Neural cell (in vitro differentiated cells): ENCODE data around the gene ZNF438. TPM values are rescaled to one million over a fixed set of nuclear protein-coding genes. Genes with fewer than 3 reads are reported as not detected.

Experiments used
- H2AFZ ChIP-seq: fragments of 200-600, 300-800 bp; sonication (generic), shearing (Covaris generic); 2 replicates; pipeline ENCODE4 v1.6.0; 2014; ENCODE audit warnings: low read depth, mild to moderate bottlenecking, antibody characterized with exemption, low read length, moderate library complexity
- H3F3A ChIP-seq: fragments of 200-600 bp; shearing (Covaris generic); 2 replicates; pipeline ENCODE4 v1.6.1; 2016; ENCODE audit warnings: mild to moderate bottlenecking, moderate library complexity, mixed read lengths, antibody characterized with exemption, low read length; ENCODE audit not compliant: insufficient read depth, poor library complexity, severe bottlenecking
- H3K27ac ChIP-seq: fragments of 200-600, 300-800 bp; sonication (generic), shearing (Covaris generic); 2 replicates; pipeline ENCODE4 v1.5.1; 2014; ENCODE audit warnings: mild to moderate bottlenecking, low read length, moderate library complexity
- H3K27me3 ChIP-seq: fragments of 300-800, 200-600 bp; sonication (generic), shearing (Covaris generic); 2 replicates; pipeline ENCODE4 v1.6.0; 2014; ENCODE audit warnings: mild to moderate bottlenecking, low read depth, low read length, moderate library complexity; ENCODE audit not compliant: insufficient read depth
- H3K36me3 ChIP-seq: fragments of 300-800, 200-600 bp; sonication (generic), shearing (Covaris generic); 2 replicates; pipeline ENCODE4 v1.5.1; 2014; ENCODE audit warnings: mild to moderate bottlenecking, antibody characterized with exemption, low read length, moderate library complexity; ENCODE audit not compliant: insufficient read depth
- H3K4me2 ChIP-seq: fragments of 300-800, 200-600 bp; sonication (generic), shearing (Covaris generic); 2 replicates; pipeline ENCODE4 v1.6.0; 2014; ENCODE audit warnings: mild to moderate bottlenecking, low read length
- H3K4me3 ChIP-seq: fragments of 300-800, 200-600 bp; sonication (generic), shearing (Covaris generic); 2 replicates; pipeline ENCODE4 v1.5.1; 2014; ENCODE audit warnings: mild to moderate bottlenecking, low read length, moderate library complexity
- H3K79me2 ChIP-seq: fragments of 200-600 bp; shearing (Covaris generic); replicated peaks from 2 replicates; pipeline ENCODE4 v1.6.0; 2014; ENCODE audit warnings: mild to moderate bottlenecking, low read length, moderate library complexity; ENCODE audit not compliant: insufficient read depth
- H3K9ac ChIP-seq: fragments of 300-800, 200-600 bp; sonication (generic), shearing (Covaris generic); 2 replicates; pipeline ENCODE4 v1.6.1; 2016; ENCODE audit warnings: mild to moderate bottlenecking, low read length, mixed read lengths
- H3K9me2 ChIP-seq: fragments of 200-600 bp; shearing (Covaris generic); 2 replicates; pipeline ENCODE4 v1.6.1; 2016; ENCODE audit warnings: mild to moderate bottlenecking, low read length, mixed read lengths; ENCODE audit not compliant: insufficient read depth
- H3K9me3 ChIP-seq: fragments of 200-600, 300-800 bp; sonication (generic), shearing (Covaris generic); 2 replicates; pipeline ENCODE4 v1.6.1; 2016; ENCODE audit warnings: mild to moderate bottlenecking, mixed run types, low read length, moderate library complexity, mixed read lengths
- H4K20me1 ChIP-seq: fragments of 200-600 bp; shearing (Covaris generic); 2 replicates; pipeline ENCODE4 v1.6.1; 2016; ENCODE audit warnings: mild to moderate bottlenecking, mixed run types; ENCODE audit not compliant: insufficient read depth
- EP300 ChIP-seq: fragments of 450-650 bp; conservative IDR thresholded peaks from 2 replicates; pipeline ENCODE4 v1.6.1; 2014; ENCODE audit warnings: antibody characterized with exemption, mild to moderate bottlenecking, moderate library complexity; ENCODE audit not compliant: poor library complexity, severe bottlenecking
- EZH2 ChIP-seq: fragments of 200-600, 300-800 bp; shearing (Covaris generic), sonication (generic); IDR thresholded peaks from 2 replicates; pipeline ENCODE4 v1.6.1; 2014; ENCODE audit warnings: antibody characterized with exemption, low read length, borderline replicate concordance, mild to moderate bottlenecking; ENCODE audit not compliant: insufficient read depth, poor library complexity, severe bottlenecking
- MXI1 ChIP-seq: fragments of 450-650 bp; conservative IDR thresholded peaks from 2 replicates; pipeline ENCODE4 v1.6.1; 2014; ENCODE audit warnings: antibody characterized with exemption, mild to moderate bottlenecking; ENCODE audit not compliant: poor library complexity, severe bottlenecking
- POLR2AphosphoS5 ChIP-seq: IDR thresholded peaks from 2 replicates; pipeline ENCODE4 v1.6.1; 2012
- RAD21 ChIP-seq: fragments of 450-650 bp; conservative IDR thresholded peaks from 2 replicates; pipeline ENCODE4 v1.6.1; 2014; ENCODE audit warnings: antibody characterized with exemption, mild to moderate bottlenecking, moderate library complexity
- SMC3 ChIP-seq: fragments of 450-650 bp; conservative IDR thresholded peaks from 2 replicates; pipeline ENCODE4 v1.6.1; 2014; ENCODE audit warnings: antibody characterized with exemption, mild to moderate bottlenecking, moderate library complexity; ENCODE audit not compliant: poor library complexity
- TAF1 ChIP-seq: IDR thresholded peaks from 2 replicates; pipeline ENCODE4 v1.6.1; 2012; ENCODE audit warnings: low read depth
- polyA plus RNA-seq: library from polyadenylated mRNA; depleted of rRNA; stranded (reverse); fragments of >200 nt; gene quantifications from 2 replicates; pipeline ENCODE4 v1.2.3, GENCODE V29; 2014
- TF ChIP-seq, protein P1 (sequence below): fragments of 450-650 bp; IDR thresholded peaks from 2 replicates; pipeline ENCODE4 v1.5.1; 2014; ENCODE audit warnings: antibody characterized with exemption, mild to moderate bottlenecking, moderate library complexity; ENCODE audit not compliant: poor library complexity, severe bottlenecking
- TF ChIP-seq, protein P2 (sequence below): IDR thresholded peaks from 2 replicates; pipeline ENCODE4 v1.6.1; 2012; ENCODE audit warnings: borderline replicate concordance

Gene ZNF438
- polyA plus RNA-seq, 1 donor from 2014 or later: 0.78 TPM

DNA sequence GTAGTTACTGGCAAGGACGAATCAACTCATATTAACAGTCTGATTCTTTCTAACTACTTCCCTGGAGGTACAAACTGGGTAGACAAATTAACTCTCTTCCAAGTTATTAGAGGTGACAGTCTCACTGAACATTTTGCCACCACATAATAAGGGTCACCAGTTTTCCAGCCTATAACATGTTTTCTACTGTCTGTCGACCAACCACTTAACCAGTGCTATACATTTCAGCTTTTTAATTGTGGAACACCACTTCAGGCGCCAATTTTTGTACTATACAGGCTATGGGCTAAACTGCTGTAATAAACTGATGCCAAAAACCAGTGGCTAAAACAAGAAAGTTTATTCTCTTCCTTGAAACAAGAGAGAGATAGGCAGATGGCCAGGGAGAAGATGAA, 13.3 kb downstream of the ZNF438 start:
- Histone ChIP-seq H3K27ac (no peak overlapping the region), H3K9ac (no peak overlapping the region), H3K27me3 (no peaks in the 10 kb centered on the region), H3K9me3 (no peaks in the 10 kb centered on the region), H3F3A (no peaks in the 10 kb centered on the region), H3K36me3 (no peaks in the 10 kb centered on the region), H3K79me2 (no peaks in the 10 kb centered on the region), H3K9me2 (no peaks in the 10 kb centered on the region), H3K4me3 (no peak overlapping the region), H2AFZ (no peak overlapping the region), H3K4me2 (no peak overlapping the region), H4K20me1 (no peaks in the 10 kb centered on the region)
- no peak for TF ChIP-seq EP300
- no peak for TF ChIP-seq MXI1
- TF ChIP-seq, protein P1, sequence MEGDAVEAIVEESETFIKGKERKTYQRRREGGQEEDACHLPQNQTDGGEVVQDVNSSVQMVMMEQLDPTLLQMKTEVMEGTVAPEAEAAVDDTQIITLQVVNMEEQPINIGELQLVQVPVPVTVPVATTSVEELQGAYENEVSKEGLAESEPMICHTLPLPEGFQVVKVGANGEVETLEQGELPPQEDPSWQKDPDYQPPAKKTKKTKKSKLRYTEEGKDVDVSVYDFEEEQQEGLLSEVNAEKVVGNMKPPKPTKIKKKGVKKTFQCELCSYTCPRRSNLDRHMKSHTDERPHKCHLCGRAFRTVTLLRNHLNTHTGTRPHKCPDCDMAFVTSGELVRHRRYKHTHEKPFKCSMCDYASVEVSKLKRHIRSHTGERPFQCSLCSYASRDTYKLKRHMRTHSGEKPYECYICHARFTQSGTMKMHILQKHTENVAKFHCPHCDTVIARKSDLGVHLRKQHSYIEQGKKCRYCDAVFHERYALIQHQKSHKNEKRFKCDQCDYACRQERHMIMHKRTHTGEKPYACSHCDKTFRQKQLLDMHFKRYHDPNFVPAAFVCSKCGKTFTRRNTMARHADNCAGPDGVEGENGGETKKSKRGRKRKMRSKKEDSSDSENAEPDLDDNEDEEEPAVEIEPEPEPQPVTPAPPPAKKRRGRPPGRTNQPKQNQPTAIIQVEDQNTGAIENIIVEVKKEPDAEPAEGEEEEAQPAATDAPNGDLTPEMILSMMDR: no peak
- TF ChIP-seq TAF1: no peak
- no peak for TF ChIP-seq RAD21

DNA sequence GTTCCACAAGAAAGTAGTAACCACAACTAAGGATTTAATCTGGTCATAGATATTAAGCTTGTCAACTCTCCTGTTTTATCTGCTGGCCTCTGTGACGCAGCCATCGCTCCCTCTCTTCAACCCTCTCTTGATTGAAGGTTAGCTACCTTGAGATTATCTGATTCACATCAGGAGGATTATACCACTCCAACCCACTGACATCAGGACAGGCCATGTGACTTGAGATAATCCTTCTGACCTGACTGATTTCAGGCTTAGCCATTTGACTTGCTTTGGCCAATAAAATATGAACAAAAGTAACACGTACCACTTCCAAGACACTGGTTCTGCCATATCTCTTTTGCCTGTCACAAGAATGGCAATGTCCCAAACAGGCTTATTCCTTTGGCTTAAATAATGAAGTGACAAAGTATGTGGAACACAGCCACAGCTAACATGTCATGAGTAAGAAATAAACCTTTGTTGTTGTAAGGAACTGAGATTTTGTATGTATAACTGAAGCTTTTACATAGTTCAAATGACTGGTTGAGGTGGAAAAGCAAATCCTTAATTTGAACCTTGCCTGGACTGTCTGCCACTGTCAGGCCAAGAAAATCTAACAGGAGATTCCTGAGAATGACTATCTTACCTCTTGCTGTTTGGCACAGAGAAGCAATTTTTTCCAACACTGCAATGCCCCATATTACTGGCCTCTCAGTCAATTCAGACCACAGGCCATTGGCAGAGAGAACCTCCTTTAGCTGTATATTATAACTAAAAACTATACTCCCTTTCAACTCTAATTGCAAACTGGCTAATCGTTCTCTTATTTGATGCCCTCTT, 13.9 kb downstream of the ZNF438 start:
- no peak overlapping the region for H3K27ac ChIP-seq

More for the DNA sequence above, 13.9 kb downstream of the ZNF438 start:
- no peaks in the 10 kb centered on the region for H3K9me2 ChIP-seq
- H3K27me3 ChIP-seq: no peaks in the 10 kb centered on the region
- H3K4me3 ChIP-seq: no peak overlapping the region
- H3K9me3 ChIP-seq: no peaks in the 10 kb centered on the region
- H3K36me3 ChIP-seq: no peaks in the 10 kb centered on the region
- H3K9ac ChIP-seq: no peak overlapping the region
- H3K79me2 ChIP-seq: no peaks in the 10 kb centered on the region
- no peak overlapping the region for H2AFZ ChIP-seq
- no peaks in the 10 kb centered on the region for H3F3A ChIP-seq
- H4K20me1 ChIP-seq: no peaks in the 10 kb centered on the region
- H3K4me2 ChIP-seq: no peak overlapping the region
- no peak for TF ChIP-seq EP300
- TF ChIP-seq, protein P2, sequence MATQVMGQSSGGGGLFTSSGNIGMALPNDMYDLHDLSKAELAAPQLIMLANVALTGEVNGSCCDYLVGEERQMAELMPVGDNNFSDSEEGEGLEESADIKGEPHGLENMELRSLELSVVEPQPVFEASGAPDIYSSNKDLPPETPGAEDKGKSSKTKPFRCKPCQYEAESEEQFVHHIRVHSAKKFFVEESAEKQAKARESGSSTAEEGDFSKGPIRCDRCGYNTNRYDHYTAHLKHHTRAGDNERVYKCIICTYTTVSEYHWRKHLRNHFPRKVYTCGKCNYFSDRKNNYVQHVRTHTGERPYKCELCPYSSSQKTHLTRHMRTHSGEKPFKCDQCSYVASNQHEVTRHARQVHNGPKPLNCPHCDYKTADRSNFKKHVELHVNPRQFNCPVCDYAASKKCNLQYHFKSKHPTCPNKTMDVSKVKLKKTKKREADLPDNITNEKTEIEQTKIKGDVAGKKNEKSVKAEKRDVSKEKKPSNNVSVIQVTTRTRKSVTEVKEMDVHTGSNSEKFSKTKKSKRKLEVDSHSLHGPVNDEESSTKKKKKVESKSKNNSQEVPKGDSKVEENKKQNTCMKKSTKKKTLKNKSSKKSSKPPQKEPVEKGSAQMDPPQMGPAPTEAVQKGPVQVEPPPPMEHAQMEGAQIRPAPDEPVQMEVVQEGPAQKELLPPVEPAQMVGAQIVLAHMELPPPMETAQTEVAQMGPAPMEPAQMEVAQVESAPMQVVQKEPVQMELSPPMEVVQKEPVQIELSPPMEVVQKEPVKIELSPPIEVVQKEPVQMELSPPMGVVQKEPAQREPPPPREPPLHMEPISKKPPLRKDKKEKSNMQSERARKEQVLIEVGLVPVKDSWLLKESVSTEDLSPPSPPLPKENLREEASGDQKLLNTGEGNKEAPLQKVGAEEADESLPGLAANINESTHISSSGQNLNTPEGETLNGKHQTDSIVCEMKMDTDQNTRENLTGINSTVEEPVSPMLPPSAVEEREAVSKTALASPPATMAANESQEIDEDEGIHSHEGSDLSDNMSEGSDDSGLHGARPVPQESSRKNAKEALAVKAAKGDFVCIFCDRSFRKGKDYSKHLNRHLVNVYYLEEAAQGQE: no peak
- TF ChIP-seq, protein P1: no peak
- no peak for TF ChIP-seq MXI1
- no peak for TF ChIP-seq SMC3
- TF ChIP-seq RAD21: no peak
- TF ChIP-seq EZH2: no peak
- TF ChIP-seq POLR2AphosphoS5: no peak
- TF ChIP-seq TAF1: no peak
